DMS53 treated with DMSO at 0.1 percent for 48 hours (cell line): ENCODE results near the gene H6PD.

Source experiments
- DNase-seq: peaks from one replicate; lab custom pipeline; 2025; ENCODE audit not compliant: unreplicated experiment; lab: John Stamatoyannopoulos, UW

Gene H6PD

DNA sequence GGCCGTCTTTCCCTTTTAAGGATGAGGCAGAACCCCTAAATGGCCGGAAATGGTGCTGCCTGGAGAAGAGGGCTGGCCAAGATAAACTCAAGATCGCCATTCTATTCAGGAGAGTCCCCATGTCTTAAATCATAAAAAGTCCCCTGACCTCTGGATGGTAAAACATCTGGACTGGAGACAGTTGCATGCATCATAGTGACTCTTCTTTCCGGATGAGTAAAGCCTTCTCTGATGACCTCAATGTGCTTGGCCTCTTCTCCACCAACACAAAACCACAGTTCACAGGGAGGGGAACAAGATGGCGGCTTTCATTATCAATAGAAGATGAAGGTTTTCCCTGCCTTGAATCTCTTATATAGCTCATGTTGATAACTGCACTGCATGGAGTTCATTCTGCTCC lies 27.5 kb upstream of the H6PD start:
- DNase-seq = no peak

DNA sequence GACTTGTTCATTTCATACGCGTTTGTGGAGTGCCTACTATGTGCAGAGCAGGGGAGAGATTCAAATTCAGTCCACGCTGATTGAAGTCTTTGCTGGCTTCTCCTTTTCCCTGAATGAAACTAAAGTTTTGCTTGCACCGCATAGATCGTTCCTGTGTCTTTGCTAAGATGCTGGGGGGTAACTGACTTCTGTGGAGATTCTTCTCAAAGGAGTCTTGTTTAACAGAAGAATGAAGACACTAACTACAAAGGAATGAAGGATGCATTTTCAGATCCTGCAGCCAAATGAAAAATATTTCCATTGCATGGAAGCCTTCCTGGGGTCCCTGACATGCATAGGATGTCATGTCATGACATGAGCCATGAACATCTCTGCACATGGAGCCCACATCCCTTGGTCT lies 26.9 kb upstream of the H6PD start:
- DNase-seq = no peak

DNA sequence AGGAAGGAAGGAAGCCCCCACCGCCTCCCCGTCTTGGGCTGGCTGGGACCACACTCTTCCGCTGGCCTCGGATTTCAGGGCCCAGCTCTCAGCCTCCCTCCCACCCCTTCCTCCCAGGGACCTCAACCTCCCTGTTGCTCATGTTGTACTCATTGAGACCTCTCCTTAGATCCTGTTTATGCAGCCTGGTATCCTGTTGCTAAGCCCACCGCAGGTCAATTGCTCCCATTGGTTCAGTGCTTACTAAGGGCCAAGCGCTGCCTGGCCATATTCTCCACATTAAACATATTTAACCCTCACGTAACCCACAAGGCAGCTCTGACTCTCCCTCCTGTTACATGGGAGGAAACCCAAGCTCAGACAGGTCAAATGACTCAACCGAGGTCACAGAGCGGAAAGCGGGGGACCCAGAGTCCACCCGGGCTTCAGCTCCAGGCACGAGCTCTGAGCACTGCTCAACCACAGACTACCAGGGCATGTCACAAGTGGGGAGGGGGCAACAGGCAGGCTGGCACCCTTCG lies 23.2 kb upstream of the H6PD start:
- DNase-seq = no peak

DNA sequence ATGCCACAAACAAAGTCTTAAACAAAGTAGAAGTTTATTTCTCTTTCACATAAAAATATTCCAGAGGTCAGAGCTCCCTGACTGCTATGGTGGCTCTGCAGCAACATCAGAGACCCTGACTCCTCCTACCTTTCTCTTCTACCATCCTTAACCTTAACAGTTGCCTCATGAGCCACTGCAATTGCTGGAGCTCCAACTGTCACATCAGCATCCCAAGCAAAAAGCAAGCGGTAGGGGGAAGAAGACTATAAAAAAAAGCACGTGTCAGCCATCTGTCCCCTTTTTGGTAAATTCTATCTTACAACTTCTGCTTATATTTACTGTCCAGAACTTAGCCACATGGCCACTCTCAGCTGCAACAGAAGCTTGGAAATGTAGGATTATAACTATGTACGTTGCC lies 21.8 kb upstream of the H6PD start:
- no peak for DNase-seq

DNA sequence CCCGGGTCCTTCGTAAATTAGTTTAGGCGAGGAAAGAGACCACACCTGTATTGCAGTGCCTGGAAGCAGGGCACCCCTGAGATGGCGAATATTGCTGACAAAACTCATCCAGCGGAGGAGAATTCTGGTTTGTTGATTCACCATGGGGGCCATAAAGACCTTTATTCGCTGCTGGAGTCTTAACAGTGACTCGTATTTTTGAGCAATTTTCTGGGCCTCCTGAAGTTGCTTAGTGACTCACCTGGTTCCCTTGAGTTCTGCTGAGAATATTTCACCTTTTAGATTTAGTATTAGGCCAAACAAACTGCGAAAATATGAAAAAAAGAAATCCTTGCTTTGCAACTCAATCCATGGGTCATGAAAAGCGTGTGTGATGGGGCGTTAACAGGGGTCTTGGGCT lies 20.6 kb upstream of the H6PD start:
- DNase-seq = no peak

DNA sequence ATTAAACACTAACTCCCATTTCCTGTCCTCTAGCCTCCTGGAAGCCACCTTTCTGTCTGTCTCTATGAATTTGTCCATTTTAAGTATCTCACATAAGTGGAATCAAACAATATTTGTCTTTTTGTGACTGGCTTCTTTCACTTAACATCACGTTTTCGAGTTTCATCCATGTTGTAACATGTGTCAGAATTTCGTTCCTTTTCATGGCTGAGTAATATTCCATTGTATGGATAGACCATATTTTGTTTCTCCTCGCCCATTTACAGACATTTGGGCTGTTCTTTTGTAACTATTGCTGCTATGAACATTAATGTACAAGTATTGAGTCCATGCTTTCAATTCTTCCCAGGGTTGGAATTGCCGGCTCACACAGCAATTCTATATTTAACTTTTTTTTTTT lies 15.7 kb upstream of the H6PD start:
- DNase-seq = no peak

DNA sequence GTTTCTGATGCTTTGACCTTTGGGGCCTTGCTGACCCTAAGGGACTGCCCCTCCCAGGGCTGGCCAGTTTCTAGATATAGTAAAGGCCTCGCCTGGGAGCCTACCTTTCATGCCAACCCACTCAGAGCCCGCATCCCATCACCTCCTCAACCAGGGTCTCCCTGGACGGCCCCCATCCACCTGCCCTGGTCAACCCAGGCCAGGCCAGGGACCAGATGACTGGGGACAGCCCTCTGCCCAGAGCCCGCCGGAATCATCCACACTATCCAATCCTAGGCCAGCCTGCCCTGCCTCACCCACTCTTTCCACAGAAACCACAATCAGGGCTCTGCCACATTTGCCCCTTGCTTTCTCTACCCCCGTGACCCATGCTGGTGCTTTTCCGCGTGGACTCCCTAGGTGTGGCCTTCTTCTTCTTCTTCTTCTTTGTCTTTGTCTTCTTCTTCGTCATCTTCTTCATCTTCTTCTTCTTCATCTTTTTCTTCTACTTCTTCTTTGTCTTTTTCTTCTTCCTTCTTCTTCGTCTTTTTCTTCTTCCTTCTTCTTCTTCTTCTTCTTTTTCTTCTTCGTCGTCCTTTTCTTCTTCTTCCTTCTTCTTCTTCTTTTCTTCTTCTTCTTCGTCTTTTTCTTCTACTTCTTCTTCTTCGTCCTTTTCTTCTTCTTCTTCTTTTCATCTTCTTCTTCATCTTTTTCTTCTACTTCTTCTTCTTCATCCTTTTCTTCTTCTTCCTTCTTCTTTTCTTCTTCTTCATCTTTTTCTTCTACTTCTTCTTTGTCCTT lies 11.5 kb upstream of the H6PD start:
- DNase-seq = no peak

DNA sequence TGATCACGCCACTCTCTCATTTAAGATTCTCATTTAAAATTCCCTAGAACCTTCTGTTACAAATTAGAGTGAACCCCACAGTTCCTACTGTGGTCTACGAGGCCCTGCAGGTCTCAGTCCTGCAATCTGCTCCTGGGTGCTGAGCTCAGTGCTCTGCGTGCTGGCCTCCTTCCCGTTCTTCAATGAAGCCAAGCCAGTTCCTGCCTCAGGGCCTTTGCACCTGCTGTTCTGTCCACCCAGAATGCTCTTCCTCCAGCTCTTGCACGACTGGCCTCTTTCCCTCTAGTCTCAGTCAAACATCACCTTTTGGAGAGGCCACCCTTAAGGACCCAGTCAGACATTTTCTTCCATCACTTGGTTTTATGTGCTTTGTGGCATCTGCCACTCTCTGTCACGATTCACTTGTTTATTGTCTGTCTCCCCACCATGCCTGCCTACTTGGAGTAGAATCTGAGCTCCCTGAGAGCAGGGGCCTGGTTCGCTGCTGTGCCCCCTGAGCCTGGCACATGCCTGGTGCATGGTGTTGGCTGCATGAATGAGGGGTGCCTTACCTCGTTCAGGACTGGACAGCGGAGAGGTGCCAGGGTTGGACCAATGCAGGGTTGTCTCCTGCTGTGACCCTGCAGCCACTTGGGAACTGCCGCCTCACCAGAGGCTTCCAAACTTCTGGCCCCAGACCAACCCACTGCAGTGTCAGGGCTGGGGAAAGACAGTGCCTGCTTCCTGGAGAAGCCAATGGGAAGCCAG lies 9.7 kb upstream of the H6PD start:
- no peak for DNase-seq

DNA sequence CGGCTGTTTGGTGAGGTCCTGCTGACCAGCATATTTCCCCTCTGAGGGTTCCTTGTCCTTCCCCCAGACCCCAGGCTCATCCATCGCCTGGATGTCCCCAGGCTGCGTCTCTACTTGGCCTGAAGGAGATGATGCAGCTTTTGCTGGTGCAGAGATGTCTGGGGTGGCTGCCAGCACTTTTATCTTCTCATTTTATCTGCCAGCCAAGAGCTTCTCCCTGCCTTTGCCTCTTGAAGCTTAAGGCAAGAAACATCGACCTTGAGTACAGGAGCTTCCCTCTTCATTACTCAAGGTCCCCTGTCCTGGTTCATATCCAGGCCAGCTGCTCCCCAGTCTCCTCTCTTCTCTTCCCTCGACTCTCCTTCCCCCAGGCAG lies 9.2 kb upstream of the H6PD start:
- DNase-seq = no peak

DNA sequence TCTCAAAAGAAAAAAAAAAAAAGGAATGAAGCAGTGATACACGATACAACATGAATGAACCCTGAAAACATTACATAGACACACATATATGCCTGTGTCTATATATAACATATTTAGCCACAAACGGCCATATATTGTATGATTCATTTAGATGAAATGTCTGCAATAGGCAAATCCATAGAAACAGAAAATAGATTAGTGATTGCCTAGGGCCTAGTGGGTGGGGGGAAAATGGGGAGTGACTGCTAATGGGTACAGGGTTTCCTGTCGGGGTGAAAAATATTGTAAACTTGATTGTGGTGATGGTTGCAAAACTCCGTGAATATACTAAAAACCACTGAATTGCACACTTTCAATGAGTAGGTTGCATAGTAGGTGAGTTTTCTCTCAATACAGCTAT lies 6.0 kb upstream of the H6PD start:
- DNase-seq = no peak

DNA sequence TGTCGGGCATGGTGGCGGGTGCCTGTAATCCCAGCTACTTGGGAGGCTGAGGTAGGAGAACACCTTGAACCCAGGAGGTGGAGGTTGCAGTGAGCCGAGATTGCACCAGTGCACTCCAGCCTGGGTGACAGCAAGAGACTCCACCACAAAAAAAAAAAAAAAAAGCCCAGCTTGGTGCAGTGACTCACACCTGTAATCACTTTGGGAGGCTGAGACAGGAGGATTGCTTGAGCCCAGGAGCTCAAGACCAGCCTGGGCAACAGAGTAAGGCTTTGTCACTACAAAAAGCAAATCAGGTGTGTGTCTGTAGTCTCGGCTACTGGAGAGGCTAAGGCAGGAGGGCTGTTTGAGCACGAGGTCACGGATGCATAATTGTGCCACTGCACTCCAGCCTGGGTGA lies 5.0 kb upstream of the H6PD start:
- no peak for DNase-seq

DNA sequence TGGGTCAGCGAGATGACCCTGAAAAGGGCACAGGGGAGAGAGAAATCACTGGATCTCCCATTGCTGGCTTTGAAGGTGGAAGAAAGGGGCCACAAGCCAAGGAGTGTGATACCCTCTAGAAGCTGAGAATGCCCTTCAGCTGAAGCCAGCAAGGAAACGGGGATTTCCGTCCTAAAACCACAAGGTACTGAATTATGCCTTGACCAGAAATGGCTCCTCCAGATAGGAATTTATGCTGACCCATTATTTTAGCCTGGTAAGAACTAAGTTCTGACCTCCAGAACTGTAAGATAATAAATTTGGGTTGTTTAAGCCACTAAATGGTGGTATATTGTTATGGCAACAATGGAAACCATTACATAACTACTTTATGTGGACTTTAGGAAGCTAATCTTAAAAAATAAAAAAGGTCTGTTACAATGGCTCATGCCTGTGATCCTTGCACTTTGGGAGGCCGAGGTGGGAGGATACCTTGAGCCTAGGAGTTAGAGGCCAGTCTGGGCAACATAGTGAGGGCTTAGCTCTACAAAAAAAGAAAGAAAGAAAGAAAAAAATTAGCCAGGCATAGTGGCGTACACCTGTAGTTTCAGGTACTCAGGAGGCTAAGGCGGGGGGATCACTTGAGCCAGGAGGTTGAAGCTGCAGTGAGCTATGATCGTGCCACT lies 3.6 kb upstream of the H6PD start:
- DNase-seq = no peak

DNA sequence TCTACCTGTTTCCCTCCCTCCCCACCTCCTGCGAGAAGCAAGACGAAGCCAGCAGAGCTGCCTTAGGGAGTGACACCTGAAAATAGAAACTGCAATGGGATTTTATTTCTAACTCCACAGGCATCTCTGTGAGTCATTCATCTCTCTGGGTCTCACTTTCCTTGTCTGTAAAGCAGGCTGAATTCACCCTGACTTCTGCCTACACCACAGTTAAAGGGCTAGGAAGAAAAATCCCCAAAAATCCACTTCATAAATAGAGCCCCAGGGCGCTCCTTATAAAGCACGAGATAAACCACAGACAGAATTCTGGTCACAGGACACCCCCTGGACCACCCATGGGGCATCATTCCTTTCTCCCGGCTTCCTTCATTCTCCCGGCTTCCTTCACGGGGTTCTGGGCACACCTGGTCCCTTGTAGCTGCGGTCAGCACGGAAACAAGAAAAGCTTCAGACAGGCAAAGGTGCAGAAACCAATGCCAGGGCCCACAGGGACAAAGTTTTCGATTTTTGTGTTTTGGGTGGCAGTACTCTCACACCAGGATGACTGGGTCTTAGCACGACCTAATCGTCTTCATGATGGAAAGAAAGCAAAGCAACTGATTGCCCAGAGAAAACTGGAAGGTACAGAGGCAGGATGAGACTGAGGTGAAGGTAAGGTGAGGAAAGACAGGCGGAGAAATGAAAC lies 2.8 kb upstream of the H6PD start:
- no peak for DNase-seq

DNA sequence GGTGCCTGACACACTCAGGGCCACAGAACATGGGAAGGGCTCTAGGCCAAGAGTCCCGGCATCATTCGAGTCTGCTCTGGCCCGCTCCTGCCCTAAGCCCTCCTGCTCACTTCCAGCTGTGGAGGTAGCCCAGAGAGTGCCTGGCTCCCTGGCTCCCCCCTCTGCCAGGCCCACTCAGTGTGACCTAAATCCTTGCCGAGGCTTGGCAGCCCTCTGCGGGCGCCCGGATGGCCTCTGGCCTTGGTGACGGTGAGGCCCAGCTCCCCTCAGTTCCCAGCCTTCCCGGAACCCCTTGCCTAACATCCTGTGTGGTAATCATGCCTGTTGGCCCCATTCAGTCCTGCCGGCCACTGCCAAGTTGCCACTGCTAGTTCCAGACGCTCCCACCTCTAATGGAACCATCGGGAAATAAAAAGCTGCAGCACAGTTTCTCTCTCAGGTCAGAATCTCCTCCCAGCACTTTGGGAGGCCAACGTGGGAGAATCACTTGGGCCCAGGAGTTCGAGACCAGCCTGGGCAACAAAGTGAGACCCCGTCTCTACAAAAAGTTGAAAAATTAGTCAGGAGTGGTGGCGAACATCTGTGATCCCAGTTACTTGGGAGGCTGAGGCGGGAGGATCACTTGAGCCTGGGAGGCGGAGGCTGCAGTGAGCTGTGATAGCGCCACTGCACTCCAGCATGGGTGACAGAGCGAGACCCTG lies 1.2 kb upstream of the H6PD start:
- DNase-seq = no peak

DNA sequence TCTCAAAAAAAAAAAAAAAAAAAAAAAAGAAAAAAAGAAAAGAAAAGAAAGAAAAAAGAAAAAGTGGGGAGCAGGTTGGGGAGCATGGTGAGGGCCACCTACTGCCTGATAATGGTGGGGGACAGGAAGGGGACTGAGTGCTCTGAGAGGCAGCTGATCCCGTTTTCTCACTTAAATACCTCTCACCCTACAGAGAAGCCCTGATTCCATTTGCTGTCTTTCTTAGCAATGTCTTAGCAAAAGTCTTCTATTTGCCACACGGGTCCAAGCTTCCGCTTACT lies 692 bp upstream of the H6PD start:
- DNase-seq = no peak

DNA sequence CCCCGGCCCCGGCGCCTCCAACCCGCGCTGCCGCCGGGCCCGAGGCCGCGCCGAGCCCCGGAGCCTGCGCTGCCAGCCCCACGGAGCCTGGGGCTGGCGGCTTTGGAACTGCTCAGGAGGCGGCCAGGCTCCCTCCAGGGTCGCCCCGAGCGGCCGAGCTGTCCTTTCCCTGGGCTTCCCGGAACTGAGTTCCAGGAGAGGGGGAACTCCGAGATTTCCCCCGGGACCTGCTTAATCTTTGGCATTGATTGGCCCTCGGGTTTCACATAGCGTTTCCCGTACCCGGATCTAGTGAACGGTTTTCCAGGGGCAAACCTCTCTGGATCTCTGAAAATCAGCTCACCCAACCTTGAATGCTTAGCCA lies 504 bp downstream of the H6PD start:
- DNase-seq = peak; percentile 40

DNA sequence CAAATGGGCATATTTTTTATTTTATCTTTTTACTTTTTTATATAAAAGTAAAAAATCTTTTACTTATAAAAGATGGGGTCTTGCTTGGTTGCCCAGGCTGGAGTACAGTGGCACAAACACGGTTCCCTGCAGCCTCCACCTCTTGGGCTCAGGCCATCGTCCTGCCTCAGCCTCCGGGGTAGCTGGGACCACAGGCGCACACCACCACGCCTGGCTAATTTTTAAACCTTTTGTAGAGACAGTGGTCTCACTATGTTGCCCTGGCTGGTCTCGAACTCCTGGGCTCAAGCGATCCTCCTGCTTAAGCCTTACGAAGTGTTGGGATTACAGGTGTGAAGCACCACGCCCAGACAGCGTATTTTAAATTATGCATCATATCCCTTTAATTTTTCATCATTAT lies 986 bp downstream of the H6PD start:
- DNase-seq = no peak

DNA sequence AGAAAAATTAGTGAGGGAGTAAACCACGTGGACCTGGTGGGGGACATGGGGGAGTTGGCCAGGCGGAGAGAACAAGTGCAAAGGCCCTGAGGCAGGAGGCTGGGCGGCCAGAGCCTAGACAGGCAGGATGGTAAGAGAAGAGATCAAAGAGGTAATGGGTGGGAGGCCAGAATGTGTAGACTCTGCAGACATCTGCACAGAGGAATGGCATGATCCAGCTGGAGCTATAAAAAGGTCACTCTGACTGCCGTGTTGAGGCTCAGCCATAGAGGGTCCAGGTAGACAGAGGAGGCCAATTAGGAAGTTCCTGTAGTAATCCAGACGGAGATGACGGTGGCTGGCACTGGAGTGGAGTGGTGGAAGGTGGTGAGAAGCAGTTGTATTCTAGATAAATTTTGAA lies 3.6 kb downstream of the H6PD start:
- no peak for DNase-seq

DNA sequence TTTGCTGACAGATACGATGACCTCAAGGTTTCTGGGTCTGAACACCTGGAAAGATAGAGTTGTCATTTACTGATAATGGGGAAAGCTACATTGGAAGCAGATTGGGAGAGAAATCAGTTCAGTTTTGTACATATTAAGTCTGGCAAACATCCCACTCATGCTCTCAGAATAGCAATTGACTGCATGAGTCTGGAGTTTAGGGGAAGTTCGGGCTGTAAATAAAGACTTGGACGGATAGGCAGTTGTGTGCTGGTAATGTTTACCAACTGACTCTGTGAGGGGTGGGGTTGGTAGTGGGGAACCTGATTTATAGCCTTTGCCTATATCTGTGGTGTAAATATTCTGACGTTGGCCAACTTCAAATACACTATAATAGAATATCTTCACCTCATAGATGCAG lies 4.0 kb downstream of the H6PD start:
- no peak for DNase-seq

DNA sequence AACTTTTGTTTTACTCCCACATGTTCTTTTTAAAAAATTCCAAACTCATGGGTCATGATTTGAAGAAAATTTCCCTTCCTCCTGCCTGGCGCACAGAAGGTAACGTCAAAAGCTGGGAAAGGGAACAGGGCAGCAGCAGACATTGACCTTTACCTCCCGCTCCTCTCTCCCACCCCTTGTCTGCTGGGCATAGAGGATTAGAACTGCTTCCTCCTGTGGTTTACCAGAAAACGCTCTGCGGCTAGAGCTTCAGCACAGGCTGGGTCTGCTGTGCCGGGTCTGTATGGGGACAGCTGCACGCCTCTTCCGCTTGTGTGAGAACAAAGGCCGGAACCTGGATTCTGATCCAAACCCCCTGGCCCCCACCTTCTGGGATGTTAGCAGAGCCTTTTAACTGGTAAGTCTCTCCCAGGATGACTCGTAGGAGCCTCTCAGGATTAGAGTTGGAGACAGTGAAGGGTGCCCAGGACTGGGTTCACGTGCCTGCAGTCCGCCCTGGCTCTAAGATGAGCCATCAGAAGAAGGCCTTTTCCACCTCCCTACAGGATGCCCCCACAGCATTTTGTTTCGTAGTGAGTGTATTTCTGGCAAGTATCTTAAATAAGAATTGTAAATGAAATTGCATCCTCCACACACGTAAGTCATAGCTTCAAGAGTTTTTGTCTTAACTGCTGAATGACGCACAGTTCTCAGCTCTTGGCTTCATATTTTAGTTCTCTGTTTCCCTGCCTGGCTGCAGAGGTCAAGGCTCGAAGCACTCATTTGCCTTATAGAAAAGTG lies 5.2 kb downstream of the H6PD start:
- no peak for DNase-seq
